HG03039 (cell line): Measurements from ENCODE around the gene DTX2.
A peak's percentile ranks its signal among the peaks of the same experiment; 100 is the strongest.
"Not testable (repeated sequence)": the region's sequence is repeated elsewhere in the genome, so short reads cannot be mapped to it uniquely, and the experiment has no call there.

ENCODE experiments used
- ATAC-seq: cut with Tn5 transposase; IDR thresholded peaks from one replicate; pipeline ENCODE4 v1.9.1; 2021; ENCODE audit warnings: mild to moderate bottlenecking, moderate library complexity; ENCODE audit not compliant: unreplicated experiment

Gene DTX2

DNA sequence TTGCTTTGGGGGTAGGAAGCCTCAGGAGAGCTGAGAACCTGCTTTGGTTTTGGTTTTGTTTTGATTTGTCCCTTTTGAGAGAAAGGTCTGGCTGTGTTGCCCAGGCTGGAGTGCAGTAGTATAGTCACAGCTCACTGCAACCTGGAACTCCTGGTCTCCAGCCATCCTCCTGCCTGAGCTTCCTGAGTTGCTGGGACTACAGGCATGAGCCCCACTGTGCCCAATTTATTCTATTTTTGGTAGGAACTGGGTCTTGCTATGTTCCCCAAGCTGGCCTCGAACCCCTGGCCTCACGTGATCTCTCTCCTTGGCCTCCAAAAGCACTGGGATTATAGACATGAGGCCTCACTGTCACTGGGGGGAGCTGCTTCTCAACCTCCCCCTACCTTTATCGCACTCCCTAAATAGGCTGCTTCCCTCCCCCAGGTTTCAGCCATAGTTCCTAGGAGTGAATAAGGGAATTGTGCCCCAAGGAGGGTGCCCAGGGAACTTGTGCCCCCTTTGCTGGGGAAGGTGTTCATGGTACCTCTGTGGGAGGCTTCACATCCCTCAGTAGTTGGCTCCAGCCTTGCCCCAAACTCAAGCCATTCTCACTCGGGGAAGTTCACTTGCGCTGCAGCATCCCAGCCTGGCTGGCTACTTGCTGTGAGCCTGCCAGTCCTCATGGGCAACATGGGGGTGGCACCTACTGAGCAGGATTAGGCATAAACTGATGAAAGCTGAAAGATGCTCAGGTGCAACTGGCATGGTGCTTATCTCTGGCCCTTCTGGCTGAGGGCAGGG, 18.7 kb upstream of the DTX2 start:
- not testable (repeated sequence) for ATAC-seq

DNA sequence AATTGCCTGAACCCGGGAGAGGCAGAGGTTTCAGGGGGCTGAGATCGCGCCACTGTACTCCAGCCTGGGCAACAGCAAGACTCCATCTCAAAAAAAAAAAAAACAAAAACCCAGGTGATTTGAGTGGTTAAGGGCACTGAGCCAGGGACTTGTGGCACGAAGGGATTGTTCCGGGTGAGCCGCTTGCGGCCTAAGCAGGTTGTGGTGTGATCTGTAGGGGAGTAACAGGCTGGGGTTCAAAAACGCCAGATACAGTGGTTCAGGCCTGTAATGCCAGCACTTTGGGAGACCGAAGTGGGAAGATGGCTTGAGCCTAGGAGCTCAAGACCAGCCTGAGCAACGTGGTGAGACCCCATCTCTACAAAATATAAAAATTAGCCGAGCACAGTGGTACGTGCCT, 17.7 kb upstream of the DTX2 start:
- not testable (repeated sequence) for ATAC-seq

DNA sequence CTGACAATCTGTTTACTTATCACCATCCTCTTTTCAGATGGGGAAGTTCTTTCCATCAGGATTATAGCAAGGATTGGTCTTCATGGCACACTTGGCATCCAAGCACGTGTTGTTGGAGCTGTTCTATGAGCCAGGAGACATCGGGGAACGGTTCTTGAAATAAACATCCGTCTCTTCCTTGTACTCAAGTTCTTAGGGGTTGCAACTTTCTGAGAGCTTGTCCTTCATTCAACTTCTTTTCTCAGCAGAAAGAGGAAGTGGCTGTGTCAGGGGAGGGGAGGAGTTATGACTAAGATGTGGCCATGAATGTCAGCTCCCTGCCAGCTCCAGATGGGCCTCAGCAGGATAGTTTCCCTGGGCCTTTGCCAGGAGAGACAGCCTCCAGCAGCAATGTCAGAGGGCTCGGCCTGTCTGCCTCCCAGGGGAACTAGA, 15.9 kb upstream of the DTX2 start:
- ATAC-seq = peak; percentile 86

DNA sequence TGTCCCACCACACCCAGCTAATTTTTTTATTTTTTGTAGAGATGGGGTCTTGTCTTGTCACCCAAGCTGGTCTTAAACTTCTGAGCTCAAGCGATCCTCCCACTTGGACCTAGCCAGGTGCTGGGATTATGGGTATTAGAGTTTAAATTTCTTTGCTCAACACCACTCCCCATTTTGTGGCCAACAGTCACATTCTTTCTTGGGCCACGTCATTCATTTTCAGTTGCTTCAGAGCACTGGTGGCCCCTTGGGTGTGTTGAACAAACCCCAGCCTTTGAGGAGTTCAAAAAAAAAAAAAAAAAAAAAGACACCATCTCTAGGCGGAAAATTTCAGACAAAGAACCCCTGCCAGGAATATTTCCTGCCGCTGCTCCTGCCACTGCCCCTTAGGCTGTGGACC, 4.5 kb upstream of the DTX2 start:
- ATAC-seq = not testable (repeated sequence)

GRCh38 chr7:76458504-76458903, 3.0 kb upstream of the DTX2 start:
- not testable (repeated sequence) for ATAC-seq

- ATAC-seq = not testable (repeated sequence)
These were observed 742 bp upstream of the DTX2 start for GRCh38 chr7:76460767-76461166.

DNA sequence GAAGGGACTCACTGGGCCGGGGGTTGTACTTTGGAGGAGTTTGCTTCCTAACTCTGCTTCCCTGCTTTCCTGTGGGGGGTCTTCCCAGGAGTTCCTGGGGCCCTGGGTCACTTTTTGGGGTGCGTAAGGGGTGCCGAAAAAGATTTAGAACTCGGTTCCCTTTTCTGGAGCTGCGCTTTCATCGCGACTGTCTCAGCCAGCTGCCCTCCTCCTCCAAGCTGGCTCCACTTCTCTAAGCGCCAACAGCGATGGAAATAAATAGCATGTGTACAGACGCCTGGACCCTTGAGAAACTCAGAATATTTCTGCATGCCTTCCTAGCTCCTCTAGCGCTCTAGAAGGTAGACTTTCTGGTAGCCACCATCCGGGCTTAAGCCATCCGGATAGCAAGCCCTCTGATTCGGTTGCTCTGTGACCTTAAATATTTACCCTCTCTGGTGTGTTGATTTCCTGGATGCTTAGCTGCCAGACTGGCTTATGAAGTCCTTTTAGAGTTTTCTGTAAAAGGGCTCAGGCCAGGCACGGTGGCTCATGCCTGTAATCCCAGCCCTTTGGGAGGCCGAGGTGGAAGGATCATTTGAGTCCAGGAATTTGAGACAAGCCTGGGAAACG, 868 bp downstream of the DTX2 start:
- not testable (repeated sequence) for ATAC-seq

DNA sequence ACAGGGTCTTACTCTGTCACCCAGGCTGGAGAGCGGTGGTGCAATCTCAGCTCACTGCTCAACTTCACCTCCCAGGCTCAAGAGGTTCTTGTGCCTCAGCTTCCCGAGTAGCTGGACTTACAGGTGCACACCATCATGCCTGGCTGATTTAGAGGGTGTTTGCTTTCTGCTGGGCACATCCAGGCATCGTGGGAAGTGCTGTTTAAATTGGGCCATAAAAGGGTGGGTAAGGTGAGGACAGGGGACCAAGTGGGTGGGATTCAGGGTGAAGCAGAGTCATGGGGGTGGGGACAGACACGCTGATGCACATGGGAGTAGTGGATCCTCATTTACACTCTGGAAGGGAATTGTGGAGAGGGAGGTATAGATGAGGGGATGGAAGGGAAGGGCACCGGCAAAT, 3.5 kb downstream of the DTX2 start:
- not testable (repeated sequence) for ATAC-seq

GRCh38 chr7:76465950-76466349, 4.4 kb downstream of the DTX2 start:
- not testable (repeated sequence) for ATAC-seq

DNA sequence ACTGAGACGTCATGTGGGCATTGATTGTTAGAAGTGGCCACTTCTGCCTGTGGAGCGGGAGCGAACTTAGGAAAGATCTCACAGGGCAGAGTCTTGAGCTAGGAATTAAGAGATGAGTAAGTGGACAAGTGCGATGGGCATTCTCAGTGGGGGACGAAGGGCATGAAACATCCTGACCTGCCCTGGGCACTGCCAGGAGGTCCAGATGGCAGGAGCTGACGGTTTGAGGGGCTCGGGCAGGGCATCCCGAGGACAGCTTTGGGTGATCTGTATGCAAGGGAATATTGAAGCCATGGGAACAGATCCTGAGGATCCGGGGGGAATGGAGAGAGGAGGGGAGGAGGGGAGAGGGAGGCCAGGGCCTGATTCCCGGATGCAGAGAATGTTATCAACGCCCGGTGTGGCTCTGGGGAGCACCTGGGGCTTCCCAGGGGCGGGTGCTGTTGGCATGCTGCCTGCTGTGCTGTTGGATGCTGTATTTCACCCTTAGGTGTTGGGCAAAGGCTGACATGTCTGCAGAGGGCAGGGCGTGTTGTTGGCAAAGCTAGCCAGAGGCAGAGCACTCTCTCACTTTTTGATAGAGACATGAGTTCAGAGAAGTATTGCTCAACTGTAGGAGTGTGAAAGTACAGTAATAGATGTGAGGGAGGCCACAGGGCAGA, 6.4 kb downstream of the DTX2 start:
- ATAC-seq = not testable (repeated sequence)

DNA sequence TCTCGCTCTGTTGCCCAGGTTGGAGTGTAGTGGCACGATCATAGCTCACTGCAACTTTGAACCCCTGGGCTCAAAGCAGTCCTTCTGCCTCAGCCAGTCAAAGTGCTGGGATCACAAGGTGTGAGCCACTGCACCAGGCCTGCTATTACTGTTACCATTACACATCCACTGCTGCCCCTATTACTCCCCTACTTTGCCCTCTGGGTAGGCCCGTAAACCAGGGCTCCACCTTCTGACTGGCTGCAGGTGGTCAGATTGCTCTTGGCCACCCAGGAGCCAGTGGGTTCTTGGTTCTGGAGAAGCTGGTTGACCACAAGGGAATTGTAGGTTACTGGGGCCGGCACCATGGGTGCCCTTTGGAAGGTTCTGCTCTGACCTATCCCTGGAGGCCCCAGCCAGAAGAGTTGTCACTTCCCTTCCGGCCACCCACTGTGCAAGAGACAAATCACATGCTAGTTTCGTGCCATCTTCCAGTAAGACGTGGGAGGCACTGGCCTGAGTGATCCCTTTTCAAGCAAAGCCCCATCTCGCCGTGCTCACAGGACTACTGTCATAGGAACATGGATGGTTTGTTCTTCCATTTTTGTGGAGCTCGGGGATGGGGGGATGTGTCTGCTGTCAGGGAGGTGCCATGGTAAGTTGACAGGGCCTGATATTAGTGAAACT, 10.2 kb downstream of the DTX2 start:
- ATAC-seq = not testable (repeated sequence)

DNA sequence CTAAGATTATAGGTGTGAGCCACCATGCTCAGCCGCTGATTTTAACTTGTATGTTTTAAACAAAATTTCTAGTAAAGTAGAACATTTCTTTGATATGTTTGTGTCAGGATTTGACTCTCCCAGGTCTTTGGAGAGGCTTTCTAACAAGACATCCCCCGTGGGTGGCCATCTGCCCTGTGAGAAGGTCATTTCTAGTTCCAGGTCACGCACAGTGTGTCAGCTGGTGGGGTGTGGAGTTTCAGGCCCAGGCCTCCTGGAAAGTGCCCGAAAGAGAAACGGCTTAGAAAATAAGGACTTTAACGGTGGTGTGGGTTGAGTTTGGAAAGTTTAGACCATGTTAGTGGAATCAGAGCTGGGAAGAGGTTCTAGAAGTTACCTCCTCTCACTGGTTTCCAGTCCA, 11.6 kb downstream of the DTX2 start:
- not testable (repeated sequence) for ATAC-seq

DNA sequence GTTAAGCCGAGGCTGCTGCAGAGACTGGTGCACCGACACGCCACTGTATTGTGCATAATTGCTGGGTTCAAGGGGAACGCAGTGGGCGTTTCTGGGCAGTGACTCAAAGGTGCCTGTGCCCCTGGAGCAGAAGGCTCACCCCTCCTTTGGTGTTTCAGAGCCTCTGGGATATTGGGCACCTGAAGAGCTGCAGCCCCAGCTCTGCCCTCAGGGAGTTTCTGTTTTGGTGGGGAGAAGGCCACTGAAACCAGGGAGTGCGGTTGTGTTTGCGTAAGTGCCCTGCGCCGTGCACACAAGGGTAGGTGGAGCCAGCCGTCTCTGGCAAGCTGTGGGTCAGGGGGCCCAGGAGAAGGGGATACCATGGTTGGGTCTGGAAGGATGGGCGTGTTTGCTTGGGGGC, 14.8 kb downstream of the DTX2 start:
- ATAC-seq = not testable (repeated sequence)

- not testable (repeated sequence) for ATAC-seq
These were observed 15.4 kb downstream of the DTX2 start for GRCh38 chr7:76476742-76477474.

GRCh38 chr7:76479628-76480027, 18.1 kb downstream of the DTX2 start:
- not testable (repeated sequence) for ATAC-seq

DNA sequence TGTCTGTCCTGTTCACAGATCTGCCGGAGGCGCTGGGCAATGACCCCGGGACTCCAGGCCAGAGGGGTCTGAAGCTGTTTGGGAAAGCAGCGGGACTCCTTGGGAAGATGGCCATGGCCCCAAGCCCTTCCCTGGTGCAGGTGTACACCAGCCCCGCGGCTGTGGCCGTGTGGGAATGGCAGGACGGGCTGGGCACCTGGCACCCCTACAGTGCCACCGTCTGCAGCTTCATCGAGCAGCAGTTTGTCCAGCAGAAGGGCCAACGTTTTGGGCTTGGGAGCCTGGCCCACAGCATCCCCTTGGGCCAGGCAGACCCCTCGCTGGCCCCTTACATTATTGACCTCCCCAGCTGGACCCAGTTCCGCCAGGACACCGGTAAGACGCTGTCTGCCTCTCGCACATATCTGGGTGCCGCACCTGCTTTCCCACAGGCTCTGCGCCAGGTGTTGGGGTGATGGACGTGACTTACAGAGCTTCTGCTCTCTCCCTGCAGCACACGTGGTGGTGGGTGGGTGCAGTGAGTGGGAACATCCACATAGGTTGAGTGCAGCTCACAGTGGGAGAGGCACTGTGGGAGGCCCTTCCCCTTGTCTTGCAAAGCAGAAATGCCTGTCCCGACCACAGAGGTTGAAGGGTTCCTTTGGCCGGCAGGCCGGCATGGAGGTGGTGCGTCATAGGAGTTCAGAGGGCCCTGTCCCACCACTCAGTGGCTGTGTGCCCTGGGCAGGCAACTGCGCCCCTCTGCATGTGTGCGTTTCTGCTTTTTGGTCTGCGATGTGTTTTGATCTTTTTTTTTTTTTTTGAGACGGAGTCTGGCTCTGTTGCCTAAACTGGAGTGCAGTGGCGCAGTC, 19.1 kb downstream of the DTX2 start:
- ATAC-seq = not testable (repeated sequence)

- not testable (repeated sequence) for ATAC-seq
These were observed 21.2 kb downstream of the DTX2 start for GRCh38 chr7:76482660-76483059.

- not testable (repeated sequence) for ATAC-seq
These were observed 21.6 kb downstream of the DTX2 start for GRCh38 chr7:76483081-76483480.

DNA sequence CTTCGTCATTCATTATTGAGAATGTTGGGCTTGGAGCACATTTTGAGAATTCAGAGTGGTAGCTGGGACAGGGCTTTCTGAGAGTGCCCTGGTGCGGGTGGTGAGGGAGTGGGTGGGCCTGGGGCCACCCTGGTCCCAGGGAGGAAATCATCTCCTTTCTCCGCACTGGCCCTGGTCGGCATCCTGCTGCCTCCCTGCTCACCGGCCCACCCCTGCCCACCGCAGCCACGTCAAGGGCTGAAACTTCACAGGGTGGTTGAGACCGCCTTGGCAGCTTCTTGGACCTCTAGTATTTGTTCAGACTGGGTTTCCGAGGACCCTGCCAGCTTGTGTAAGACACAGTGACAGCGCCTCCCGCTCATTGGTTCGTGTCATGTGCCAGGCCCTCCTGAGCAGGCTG, 22.9 kb downstream of the DTX2 start:
- not testable (repeated sequence) for ATAC-seq
